Stomach smooth muscle (tissue), 2 donors: ENCODE data around the gene PRC1.

ENCODE experiments used
- H3K27ac ChIP-seq: one replicate; pipeline ENCODE4 v1.7.0; 2013; ENCODE audit warnings: mild to moderate bottlenecking, low read length, inconsistent platforms
- H3K27me3 ChIP-seq, 2 donors: one replicate each; pipeline ENCODE4 v1.7.0; 2013; ENCODE audit warnings: low read length in 2 of 2; ENCODE audit not compliant: insufficient read depth in 2 of 2, control insufficient read depth in 1 of 2
- H3K36me3 ChIP-seq, 2 donors: one replicate each; pipeline ENCODE4 v1.7.0; 2013; ENCODE audit warnings: low read length in 2 of 2; ENCODE audit not compliant: control insufficient read depth in 2 of 2, insufficient read depth in 2 of 2
- H3K4me1 ChIP-seq: one replicate; pipeline ENCODE4 v1.7.0; 2013; ENCODE audit warnings: low read length; ENCODE audit not compliant: control insufficient read depth, insufficient read depth
- H3K4me3 ChIP-seq, 2 donors: one replicate each; pipeline ENCODE4 v1.7.0; 2013; ENCODE audit warnings: low read length in 2 of 2
- H3K9ac ChIP-seq, 2 donors: one replicate each; pipeline ENCODE4 v1.7.0; 2013; ENCODE audit warnings: low read length in 2 of 2, mild to moderate bottlenecking in 1 of 2
- H3K9me3 ChIP-seq, 2 donors: one replicate each; pipeline ENCODE4 v1.7.0; 2013; ENCODE audit warnings: low read length in 2 of 2; ENCODE audit not compliant: control insufficient read depth in 2 of 2
- donor health status: healthy.
- donor health status: Pancreatic carcinoma.

PRC1 gene

DNA sequence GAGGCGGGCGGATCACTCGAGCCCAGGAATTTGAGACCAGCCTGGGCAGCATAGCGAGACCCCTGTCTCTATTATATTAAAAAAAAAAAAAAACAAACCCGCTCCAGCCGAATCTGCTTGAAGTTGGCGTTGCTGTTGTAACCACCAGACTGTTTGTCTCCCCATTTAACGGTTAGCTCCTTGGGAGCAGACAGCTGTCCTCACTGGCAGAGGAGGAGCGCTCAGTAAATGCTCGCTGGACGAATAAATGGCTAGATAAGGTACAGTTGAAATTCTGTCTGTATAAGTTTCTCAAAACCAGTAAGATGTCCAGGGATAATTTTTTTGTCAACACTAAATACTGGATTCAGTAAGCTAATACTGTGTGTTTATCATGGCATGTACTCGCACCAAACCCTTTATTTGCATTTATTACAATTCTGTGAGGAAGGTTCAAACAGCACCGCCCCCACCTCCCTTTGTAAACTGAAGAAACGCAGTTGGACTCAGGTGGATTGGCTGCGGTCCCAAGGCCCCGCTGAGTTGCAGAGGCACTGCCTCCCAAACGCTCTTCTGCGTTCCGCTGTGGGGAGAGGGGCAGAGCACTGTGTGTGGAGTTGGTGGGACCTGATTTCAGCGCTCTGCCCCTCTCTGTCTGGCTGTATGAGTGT is 38.6 kb downstream of the PRC1 start:
- Histone ChIP-seq H3K27me3 (no peaks in the 10 kb centered on the region), H3K4me3 (peak overlapping the region in 1 of 2 donors; percentile 92), H3K9me3 (no peaks in the 10 kb centered on the region), H3K36me3 (peaks cover 14 to 22% of the 10 kb centered on the region in 2 donors), H3K4me1 (peaks cover 46% of the 10 kb centered on the region), H3K9ac (peak overlapping the region in 1 of 2 donors; percentile 75), H3K27ac (no peak overlapping the region)

DNA sequence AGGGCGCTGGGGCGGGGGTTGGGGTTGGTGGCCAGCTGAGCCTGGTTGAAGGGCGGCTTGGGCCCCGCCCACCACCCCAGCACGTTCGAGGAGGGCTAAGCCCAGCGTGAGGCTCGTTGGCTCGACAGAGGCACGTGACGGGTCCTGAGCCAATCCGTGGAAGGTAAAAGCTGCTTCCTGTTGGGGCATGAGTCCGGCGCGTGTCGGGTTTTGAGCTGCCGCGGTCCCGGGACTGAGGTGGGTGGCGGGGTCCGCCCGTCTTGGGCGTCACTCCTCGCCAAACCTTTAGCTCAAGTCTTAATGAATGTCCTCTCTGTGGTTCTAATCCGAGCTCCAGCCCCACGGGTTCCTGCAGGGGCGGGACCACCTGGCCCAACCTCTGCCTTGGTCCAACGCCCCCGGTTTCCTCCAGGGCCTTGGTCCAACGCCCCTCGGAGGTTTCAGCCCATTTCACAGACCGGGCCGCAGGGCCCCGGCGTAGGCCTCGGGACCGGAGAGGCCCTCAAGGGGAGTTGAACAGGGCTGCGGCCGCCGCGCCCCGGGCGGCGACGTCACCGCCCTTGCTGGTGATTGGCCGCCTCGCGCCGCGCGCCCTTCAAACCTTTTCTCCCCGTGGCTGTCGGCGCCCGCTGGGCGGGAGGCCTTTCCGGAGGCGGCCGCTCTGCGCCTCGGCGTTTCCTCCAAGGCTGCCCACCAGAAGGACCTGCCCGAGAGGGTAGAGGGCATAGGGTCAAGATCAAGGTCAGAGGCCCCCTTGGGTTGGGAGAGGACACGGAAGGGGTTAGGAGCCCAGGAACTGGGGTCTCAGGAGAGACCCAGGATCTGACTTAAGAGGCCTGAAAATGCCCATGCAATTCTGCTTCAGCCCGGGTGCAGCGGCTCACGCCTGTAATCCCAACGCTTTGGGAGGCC is 39.4 kb downstream of the PRC1 start, which contains the start of gene RCCD1:
RCCD1 (plus strand) TSS at position 173 of the 912 bp plus-strand sequence. CDS start 1,851 bp downstream, outside the sequence.
- Histone ChIP-seq H3K36me3 (peaks cover 22 to 29% of the 10 kb centered on the region in 2 donors), H3K9ac (peak within 1 kb of the TSS; percentile 93 to 94), H3K4me1 (peaks cover 38% of the 10 kb centered on the region)

DNA sequence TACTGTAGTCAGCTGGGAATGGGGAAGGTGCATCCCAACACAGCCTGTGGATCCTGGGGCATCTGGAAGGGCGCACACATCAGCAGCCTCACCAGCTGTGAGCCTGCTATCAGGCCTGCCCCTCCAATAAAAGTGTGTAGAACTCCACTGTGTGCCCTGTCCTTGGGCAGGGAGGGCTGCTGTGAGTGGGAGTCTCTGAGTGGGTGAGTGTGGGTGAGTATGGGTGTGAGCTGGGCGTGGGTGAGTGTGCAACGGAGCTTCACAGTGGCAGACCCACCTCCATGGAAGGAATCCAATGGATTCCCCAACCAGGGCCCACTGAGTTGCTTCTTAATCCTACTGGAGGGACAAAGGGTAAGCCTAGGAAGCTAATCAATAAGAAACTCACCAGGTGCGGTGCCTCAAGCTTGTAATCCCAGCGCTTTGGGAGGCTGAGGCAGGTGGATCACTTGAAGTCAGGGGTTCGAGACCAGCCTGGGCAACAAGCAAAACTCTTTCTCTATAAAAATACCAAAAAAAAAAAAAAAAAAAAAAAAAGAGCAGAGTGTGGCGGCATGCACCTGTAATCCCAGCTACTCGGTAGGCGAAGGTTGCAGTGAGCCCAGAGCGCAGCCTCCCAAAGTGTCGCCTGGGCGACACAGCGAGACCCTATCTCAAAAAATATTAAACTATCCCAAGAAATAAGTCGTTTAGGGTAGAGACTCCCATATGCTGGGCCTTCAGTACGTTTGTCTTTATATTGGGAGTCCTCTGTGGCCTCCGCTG is 40.2 kb downstream of the PRC1 start:
- H3K9ac ChIP-seq = peak overlapping the region in 1 of 2 donors; percentile 94
- peaks cover 27 to 37% of the 10 kb centered on the region in 2 donors for H3K36me3 ChIP-seq
- H3K9me3 ChIP-seq = no peaks in the 10 kb centered on the region
- H3K27me3 ChIP-seq = no peaks in the 10 kb centered on the region
- H3K27ac ChIP-seq = peak overlapping the region; percentile 90
- H3K4me1 ChIP-seq = peaks cover 30% of the 10 kb centered on the region
- peak overlapping the region; percentile 89 to 92 for H3K4me3 ChIP-seq

More for the DNA sequence above, 39.4 kb downstream of the PRC1 start, which contains the start of gene RCCD1:
- H3K9me3 ChIP-seq = no peaks in the 10 kb centered on the region
- no peaks in the 10 kb centered on the region for H3K27me3 ChIP-seq
- peak within 1 kb of the TSS; percentile 89 to 92 for H3K4me3 ChIP-seq
- H3K27ac ChIP-seq = peak within 1 kb of the TSS; percentile 90

DNA sequence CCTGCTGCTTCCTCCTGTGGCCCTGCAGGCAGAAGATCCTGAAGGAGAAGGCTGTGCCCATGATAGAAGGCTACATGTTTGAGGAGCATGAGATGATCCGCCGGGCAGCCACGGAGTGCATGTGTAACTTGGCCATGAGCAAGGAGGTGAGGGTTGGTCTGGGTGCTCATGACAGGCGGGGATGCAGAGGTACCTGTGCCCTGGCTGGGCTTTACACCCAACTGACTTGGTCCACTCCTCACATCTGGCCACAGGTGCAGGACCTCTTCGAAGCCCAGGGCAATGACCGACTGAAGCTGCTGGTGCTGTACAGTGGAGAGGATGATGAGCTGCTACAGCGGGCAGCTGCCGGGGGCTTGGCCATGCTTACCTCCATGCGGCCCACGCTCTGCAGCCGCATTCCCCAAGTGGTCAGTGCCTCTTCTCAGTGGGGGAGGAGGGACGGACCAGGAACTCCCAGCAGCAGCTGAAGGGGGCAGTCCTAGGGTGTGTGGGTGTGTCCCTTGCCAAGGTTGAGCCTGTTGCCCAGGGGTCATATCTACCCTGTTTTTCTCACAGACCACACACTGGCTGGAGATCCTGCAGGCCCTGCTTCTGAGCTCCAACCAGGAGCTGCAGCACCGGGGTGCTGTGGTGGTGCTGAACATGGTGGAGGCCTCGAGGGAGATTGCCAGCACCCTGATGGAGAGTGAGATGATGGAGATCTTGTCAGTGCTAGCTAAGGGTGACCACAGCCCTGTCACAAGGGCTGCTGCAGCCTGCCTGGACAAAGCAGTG is 41.2 kb downstream of the PRC1 start:
- peaks cover 22% of the 10 kb centered on the region for H3K4me1 ChIP-seq
- H3K9me3 ChIP-seq = no peaks in the 10 kb centered on the region
- H3K9ac ChIP-seq = no peak overlapping the region
- peaks cover 32 to 43% of the 10 kb centered on the region in 2 donors for H3K36me3 ChIP-seq
- H3K27ac ChIP-seq = no peak overlapping the region
- no peaks in the 10 kb centered on the region for H3K27me3 ChIP-seq
- H3K4me3 ChIP-seq = no peak overlapping the region

DNA sequence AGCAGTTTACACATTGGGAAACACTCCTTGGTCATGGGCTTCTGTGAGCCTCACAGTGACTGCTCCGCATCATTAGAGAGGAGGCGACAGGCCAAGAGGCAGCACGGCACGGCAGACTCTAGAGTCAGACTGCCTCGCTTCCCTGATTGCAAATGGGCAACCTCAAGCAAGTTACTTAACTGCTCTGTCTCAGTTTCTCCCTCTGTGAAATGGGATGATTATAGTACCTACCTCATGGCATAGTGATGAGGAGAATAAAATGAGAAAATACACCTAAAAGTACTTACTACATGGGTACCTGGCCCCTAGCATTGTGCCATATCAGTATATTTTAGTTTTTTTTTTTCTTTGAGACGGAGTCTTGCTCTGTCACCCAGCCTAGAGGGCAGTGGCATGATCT is 43.7 kb downstream of the PRC1 start:
- no peak overlapping the region for H3K27ac ChIP-seq
- no peaks in the 10 kb centered on the region for H3K9me3 ChIP-seq
- H3K9ac ChIP-seq = no peak overlapping the region
- H3K4me1 ChIP-seq = peaks cover 4% of the 10 kb centered on the region
- no peaks in the 10 kb centered on the region for H3K27me3 ChIP-seq
- no peak overlapping the region for H3K4me3 ChIP-seq
- peaks cover 42 to 56% of the 10 kb centered on the region in 2 donors for H3K36me3 ChIP-seq

DNA sequence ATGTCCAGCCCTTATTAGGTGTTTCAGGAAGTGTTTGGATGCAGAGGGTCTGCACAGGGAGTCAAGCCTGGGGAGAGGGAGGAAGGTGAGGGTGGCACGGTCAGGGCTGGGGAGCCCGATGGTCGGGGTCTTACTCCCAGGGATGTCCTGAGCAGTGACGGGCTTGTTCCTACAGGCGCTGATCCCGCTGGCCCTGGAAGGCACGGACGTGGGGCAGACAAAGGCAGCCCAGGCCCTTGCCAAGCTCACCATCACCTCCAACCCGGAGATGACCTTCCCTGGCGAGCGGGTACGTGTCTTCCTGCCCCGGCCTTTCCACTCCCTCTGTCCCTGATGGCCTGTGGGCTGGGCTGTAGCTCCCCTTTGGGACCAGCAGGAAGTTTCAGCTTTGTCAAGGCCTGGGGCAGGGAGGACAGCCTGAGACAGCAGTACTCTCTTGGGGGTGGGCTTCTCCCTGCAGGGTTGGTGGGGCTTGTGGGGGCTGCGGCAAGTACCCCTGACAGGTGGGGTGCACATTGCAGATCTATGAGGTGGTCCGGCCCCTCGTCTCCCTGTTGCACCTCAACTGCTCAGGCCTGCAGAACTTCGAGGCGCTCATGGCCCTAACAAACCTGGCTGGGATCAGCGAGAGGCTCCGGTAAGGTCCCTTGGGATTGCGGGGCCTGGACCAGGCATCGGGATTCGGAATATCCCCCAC is 44.2 kb downstream of the PRC1 start:
- H3K4me3 ChIP-seq = no peak overlapping the region
- H3K9me3 ChIP-seq = no peaks in the 10 kb centered on the region
- no peak overlapping the region for H3K9ac ChIP-seq
- no peaks in the 10 kb centered on the region for H3K27me3 ChIP-seq
- no peak overlapping the region for H3K27ac ChIP-seq
- H3K36me3 ChIP-seq = peaks cover 42 to 56% of the 10 kb centered on the region in 2 donors
- H3K4me1 ChIP-seq = peaks cover 3% of the 10 kb centered on the region

DNA sequence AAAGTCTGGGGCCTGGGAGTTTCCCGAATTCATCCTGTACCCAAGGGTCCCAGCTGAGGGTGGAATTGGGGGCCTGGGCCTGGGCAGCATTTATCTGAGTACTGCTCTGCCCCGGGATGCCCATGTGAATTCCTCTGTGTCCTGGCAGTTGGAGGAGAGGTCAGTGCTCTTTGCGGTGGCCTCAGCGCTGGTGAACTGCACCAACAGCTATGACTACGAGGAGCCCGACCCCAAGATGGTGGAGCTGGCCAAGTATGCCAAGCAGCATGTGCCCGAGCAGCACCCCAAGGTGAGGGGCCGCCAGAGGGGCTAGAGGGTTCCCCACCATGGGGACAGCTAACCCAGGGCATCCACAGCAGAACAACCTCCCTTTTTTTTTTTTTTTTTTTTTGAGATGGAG is 45.8 kb downstream of the PRC1 start:
- Histone ChIP-seq H3K9ac (no peak overlapping the region), H3K9me3 (no peaks in the 10 kb centered on the region), H3K27ac (no peak overlapping the region), H3K27me3 (no peaks in the 10 kb centered on the region), H3K36me3 (peaks cover 48 to 66% of the 10 kb centered on the region in 2 donors), H3K4me1 (no peaks in the 10 kb centered on the region), H3K4me3 (no peak overlapping the region)

DNA sequence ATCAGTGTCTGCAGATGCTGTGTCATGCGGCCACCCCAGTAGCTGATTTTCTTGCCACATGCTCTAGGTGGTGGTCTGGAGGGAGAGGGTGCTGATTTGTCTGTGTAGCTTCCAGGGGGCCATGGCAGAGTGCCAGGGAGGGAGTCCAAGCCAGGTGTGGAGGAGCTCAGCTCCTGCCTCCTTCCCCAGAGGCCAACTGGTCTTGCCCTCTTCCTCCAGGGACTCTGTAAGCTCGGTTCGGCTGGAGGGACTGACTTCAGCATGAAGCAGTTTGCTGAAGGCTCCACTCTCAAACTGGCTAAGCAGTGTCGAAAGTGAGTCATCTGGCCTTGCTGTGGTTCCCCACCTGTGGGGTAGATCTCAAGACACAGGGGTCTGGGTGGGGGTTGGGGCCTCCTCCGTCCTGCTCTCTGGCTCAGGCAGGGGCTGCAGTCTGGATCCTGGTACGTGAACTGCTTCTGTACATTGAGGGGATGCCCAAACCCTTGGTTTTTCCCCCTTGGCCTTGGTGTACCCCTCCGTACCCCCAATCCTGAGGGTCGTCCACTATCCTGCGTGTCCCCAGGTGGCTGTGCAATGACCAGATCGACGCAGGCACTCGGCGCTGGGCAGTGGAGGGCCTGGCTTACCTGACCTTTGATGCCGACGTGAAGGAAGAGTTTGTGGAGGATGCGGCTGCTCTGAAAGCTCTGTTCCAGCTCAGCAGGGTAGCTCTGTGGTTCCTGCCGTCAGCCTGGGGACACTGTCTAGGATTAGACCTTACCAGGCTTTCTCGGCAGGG is 46.6 kb downstream of the PRC1 start:
- Histone ChIP-seq H3K4me1 (no peaks in the 10 kb centered on the region), H3K27me3 (no peaks in the 10 kb centered on the region), H3K9ac (no peak overlapping the region), H3K9me3 (no peaks in the 10 kb centered on the region), H3K4me3 (no peak overlapping the region), H3K36me3 (peaks cover 47 to 64% of the 10 kb centered on the region in 2 donors), H3K27ac (no peak overlapping the region)

DNA sequence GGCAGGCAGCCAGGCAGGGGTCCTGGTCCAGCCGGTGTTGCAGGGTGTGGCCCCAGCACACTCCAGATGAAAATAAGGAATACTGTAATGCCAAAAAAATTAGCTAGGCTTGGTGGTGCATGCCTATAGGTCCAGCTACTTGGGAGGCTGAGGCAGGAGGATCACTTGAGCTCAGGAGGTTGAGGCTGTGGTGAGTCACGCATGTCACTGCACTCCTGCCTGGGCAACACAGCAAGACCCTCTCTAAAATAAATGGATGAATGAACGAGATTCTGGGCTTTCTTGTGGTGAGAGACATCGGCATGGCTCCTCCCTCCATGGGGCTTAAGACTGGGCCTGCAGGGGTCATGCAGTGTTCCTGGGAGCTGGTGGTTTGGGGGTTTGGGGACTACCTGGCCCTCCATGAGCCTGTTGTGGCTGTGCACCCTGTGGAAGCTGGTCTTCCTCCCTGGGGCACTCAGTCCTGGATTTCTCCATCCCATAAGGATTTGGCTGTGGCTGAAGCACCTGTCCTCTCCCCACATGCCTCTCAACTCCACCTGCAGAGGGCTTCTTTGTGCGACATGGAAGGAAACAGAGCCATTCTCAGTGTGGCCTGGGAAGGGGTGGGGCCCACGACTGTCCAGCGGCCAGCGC is 47.3 kb downstream of the PRC1 start:
- no peaks in the 10 kb centered on the region for H3K4me1 ChIP-seq
- H3K9ac ChIP-seq = no peak overlapping the region
- no peak overlapping the region for H3K4me3 ChIP-seq
- no peak overlapping the region for H3K27ac ChIP-seq
- H3K9me3 ChIP-seq = no peaks in the 10 kb centered on the region
- H3K36me3 ChIP-seq = peaks cover 52 to 67% of the 10 kb centered on the region in 2 donors
- H3K27me3 ChIP-seq = no peaks in the 10 kb centered on the region
